Measurements from ENCODE around the gene RBM47.

- TF ChIP-seq, protein P1, sequence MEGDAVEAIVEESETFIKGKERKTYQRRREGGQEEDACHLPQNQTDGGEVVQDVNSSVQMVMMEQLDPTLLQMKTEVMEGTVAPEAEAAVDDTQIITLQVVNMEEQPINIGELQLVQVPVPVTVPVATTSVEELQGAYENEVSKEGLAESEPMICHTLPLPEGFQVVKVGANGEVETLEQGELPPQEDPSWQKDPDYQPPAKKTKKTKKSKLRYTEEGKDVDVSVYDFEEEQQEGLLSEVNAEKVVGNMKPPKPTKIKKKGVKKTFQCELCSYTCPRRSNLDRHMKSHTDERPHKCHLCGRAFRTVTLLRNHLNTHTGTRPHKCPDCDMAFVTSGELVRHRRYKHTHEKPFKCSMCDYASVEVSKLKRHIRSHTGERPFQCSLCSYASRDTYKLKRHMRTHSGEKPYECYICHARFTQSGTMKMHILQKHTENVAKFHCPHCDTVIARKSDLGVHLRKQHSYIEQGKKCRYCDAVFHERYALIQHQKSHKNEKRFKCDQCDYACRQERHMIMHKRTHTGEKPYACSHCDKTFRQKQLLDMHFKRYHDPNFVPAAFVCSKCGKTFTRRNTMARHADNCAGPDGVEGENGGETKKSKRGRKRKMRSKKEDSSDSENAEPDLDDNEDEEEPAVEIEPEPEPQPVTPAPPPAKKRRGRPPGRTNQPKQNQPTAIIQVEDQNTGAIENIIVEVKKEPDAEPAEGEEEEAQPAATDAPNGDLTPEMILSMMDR (IDR thresholded peaks at IDR 0.05; ENCODE audit: insufficient read depth, low read length, poor library complexity, severe bottlenecking), result no peak
- TF ChIP-seq EZH2phosphoT487 (conservative IDR thresholded peaks at IDR 0.05; ENCODE audit: low read length), result no peak
Observed at GRCh38 chr4:40453912-40454311, 175.8 kb downstream of the RBM47 start.
